GM18867 (cell line): Measurements from ENCODE around the gene TWSG1.
"Not testable (repeated sequence)": the region's sequence is repeated elsewhere in the genome, so short reads cannot be mapped to it uniquely, and the experiment has no call there.

ENCODE experiments used
- ATAC-seq: cut with Tn5 transposase; IDR thresholded peaks from one replicate; pipeline ENCODE4 v1.9.1; 2021; ENCODE audit warnings: mild to moderate bottlenecking, moderate library complexity; ENCODE audit not compliant: unreplicated experiment

Gene TWSG1

DNA sequence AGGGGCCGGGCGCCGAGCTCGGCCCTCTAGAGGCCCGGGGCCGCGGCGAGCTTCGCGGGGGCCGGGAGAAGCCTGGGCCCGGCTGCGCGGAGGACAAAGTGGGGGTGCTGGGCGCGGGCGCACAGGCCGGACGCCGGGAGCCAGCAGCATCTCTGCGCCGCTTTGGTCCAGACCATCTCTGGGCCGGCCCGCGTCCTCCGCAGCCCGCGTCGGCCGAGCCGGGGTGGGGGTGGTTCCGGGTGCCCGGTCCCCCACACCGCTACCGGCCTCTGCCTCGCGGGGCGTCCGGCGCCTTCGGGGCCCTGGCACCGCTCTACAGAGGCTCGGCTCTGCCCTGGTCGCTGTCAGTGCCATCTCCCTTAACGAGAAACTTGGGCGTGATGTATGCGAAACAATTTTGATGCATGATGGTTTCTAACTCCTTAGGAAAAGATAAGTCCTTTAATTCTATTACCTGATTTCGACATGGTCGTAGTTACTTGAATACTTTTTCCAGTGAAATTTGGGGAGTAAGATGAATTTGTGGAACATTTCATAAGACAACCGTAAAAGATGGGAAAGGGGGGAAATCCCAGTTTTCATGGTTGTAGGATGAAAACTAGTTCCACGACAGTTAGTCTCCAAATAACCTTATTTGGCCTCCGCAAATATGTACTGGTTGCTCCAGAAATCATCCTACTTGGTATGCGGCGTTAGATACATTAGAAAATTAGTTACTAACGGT, 562 bp downstream of the TWSG1 start:
- peak; percentile 52 for ATAC-seq

DNA sequence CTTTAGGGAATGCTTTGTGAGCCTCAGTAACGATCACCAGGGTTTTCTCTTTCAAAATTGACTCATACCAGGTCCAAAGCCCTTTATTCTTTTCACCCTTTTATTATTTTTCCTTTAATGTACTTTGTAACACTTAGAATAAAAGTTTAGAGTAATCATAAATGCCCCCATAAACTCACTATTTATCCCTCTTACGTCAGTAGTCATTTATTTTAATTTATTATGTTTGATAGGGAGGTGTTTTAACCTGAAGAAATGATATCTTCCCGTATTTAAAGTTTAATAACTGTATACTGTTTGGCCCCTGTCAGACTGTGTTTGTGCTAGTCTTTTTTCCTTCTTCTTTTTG, 1.1 kb downstream of the TWSG1 start:
- no peak for ATAC-seq

DNA sequence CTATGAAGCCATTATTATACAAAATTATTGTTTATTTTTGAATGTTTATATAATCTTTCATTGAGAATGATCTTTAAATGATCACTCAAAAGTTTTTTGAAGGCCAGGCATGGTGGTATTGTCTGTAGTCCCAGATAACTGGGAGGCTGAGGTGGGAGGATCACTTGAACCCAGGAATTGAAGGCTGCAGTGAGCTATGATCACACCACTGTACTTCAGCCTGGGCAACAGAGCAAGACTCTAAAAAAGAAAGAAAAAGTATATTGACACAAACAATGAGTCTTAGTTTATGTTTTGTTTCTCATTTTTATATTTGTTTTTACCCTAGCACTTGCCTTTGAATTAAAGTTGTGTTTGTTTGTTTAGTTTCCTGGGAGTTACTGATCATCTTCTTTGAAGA, 2.3 kb downstream of the TWSG1 start:
- no peak for ATAC-seq

DNA sequence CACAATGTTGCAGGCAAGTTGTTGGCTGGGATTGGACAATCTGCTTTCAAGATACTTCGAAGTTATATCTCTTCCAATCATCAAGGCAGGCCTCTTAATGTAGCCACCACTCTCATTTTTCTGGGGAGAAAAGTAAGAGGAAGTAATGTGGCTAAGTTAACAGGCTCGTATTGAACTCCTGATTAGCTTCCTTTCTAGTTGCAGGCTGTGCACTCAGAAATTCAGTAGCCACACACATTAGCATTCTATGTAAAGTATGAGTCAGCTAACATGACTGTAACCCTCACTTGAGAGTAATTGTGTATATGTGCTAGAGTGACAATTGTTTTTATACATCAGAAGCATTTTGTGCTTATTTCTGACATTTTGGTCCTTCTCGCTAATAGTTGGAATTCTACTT, 3.3 kb downstream of the TWSG1 start:
- ATAC-seq: no peak

DNA sequence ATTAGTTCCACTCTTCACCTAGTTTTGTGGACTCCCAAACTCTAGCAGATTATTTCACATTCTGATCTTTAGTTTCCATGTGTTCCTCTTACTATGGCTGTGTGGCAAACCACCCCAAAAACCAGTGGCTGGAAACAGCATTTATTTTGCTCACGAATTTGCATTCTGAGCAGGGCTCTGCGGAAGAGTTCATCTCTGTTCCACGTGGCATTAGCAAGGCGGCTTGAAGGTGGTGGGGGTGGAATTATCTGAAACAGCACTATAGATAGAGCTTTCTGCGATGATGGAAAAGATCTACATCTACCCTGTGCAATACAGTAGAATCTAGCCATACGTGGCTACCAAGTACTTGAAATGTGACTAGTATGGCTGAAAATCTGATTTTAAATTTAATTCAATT, 5.9 kb downstream of the TWSG1 start:
- no peak for ATAC-seq

DNA sequence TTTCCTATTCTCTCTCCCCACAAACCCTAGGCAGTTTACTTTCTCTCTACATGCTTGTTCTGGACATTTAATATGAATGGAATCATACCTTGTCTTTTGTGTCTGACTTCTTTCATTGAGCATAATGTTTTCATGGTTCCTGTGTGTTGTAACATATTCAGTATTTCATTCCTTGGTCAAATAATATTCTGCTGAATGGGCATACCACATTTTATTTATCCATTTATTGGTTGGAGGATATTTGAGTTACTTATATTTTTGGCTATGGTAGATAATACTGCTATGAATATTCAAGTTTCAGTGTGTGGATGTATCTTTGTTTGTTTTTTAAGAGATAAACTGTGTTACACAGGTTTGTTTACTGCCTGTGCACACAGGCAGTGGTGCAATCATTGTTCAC, 9.0 kb downstream of the TWSG1 start:
- ATAC-seq: no peak

DNA sequence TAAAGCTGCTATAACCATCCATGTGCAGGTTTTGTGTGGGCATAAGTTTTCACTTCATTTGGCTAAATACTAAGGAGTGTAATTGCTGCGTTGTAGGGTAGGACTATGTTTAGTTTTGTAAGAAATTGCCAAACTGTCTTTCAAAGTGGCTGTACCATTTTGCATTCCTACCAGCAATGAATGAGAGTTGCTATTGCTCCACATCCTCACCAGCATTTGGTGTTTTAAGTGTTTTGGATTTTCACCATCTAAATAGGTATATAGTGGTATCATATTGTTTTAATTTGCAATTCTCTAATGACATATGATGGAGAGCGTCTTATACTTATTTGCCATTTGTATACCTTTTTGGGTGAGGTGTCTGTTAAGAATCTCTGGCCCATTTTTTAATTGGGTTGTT, 12.2 kb downstream of the TWSG1 start:
- no peak for ATAC-seq

DNA sequence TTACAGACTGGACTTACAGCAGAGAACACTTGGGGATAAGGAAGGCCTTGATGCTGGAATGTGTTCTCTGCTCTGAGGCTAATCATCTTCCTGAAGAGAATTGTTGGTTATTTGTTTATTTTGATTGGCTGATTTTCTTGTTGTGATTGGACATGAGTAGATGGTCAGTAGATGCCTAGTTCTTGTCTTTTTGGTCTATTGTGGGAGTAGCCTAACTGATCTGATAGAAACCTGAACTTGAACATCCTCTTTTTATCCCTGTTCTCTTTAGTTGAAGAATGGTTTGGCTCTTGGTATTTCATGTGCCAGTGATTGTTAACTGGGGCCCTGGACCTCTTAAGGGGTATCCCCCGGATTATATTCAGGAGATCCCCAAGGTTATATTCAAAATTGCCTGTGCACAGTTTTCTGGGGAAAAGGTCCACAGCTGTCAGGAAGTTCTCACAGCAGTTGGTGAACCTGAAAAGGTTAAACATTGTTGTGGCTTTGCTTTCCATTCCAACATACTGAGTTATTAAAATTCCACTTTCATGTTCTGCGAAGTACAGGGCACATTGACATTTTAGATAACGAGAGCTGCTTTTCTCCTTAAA, 13.6 kb downstream of the TWSG1 start:
- no peak for ATAC-seq

DNA sequence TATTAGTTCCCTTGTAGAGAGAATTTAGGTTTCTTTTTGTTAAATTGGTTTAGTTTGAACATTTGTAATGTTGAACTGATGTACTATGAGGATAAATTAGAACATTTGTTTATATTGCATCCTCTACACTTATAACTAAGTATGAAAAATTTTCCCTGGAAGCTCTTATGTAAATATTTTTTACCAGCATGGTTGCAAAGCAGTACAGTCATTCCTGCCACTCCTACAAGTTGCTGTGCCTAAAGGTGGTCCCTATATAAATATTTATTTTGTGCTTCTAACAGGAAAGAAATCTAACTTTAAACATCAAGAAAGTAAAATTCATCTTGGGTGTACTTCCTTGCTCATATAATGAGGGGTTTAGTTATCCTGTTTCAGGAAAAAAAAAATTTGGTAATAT, 14.2 kb downstream of the TWSG1 start:
- no peak for ATAC-seq

DNA sequence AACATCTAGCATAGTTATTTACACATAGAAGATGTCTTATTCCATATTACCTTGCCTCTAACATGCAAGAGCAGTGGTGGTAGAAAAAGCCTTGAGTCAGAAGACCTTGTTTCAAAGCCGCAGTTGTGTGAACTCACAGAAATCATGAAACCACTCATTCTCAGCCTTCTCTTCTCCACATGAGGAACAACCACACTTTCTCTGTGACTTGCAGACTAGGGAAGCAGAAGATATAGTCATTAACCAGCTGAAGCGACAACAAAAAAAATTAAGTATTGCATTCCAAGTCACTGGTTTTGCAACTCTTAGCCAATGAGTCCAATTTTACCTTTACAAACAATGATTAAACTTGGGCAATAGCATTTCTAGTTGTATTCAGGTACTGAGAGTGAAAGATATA, 19.0 kb downstream of the TWSG1 start:
- ATAC-seq: peak; percentile 91

DNA sequence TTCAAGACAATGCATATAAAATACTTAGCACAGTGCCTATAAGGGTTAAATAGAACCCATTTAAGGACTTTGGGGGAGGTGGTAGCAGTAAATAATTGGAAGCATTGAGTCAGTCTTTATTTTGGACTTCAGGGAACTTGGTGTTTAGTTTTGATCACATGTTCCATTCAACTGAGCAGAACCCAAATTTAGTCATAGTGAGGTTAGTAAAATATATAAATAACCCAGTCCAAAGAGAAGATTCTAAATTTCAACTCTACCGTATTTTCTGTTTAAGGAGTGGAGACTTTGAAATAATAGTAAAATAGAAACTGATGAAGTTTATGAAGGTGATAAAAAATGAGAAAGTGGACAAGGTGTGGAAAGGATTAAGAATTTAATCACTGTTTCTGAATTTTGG, 19.7 kb downstream of the TWSG1 start:
- no peak for ATAC-seq

DNA sequence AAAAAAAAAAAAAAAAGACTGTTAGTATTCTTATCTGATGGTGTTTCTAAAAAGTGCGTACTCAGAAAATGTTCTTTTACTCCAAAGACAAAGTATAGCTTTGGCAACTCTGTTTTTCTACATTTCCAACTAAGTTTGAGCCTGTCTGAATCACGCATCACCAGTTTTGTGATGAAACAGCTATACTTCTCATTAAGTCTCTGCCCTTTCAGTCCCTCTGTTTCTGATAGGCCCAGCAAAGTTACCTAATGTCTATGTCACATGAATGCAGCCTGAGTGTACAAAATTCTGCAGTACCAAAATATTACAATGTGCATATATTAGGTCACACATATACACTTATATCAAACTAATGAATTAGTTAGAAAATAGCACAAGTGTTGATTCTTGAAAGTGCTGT, 22.4 kb downstream of the TWSG1 start:
- ATAC-seq: no peak

DNA sequence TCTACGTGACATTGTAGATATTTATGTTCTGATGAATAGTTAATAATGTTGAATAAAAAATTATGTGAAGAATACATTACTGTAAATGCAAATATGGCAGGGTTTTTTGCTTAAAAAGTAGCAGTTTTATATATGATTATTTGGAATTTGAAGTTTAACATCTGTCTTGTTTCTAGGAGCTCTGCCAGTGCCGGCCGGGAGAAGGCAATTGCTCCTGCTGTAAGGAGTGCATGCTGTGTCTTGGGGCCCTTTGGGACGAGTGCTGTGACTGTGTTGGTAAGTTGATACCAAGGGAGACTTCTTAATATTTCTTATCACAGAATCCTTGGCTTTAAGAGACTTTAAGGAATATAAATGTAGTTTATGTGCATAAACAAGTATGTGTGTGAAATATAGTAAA, 25.2 kb downstream of the TWSG1 start:
- no peak for ATAC-seq

DNA sequence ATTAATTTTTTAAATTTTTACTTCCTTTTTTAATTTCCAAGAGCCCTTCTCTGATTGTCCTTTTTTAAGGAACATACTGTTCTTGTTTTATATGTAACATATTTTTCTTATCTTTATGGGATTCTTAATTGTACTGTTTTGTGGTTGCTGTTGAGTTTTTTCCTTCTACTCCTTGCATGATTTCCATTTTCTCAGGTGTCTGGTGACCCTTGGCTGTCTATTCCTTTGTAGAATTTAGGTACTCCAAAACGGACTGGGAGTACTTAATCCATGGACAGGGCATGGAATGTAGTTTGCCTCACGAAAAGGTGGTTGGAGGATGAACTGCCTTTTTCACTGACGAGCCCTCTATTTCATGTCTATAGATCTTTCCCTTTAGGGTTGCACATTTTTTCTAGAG, 26.6 kb downstream of the TWSG1 start:
- no peak for ATAC-seq

DNA sequence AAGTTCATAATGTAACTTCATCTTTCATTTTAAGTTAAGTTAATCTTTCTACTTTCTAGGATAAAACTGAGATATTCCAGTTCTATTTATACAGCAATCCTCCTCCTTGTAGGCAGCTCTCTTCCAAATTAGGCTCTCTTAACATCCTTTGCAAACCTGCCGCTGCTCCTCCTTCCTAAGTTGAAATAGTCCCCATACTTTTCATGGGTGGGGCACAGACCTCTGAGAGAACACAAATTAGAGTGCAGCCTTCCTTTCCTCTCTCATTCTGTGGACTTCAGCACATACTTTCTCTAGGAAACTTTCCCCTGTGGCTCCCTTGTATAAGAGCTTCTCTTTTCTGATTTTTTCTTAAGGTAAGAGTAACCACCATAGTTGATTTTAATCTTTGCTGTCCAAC, 28.3 kb downstream of the TWSG1 start:
- ATAC-seq: no peak

DNA sequence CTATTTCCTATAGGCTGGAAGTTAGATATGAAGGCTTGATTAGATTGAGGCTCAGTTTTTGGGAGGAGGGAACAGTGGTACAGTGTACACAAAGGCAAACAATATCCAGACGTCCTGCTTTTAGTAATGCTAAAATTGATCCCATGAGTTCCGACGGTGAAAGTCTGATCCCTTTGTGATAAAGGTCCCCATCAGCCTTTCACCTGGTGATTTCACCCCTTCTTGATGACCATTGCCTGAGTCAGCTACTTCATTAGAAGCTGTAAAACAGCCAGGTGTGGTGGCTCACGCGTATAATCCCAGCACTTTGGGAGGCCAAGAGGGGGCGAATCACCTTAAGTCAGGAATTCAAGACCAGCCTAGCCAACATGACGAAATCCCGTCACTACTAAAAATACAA, 29.7 kb downstream of the TWSG1 start:
- ATAC-seq: no peak

DNA sequence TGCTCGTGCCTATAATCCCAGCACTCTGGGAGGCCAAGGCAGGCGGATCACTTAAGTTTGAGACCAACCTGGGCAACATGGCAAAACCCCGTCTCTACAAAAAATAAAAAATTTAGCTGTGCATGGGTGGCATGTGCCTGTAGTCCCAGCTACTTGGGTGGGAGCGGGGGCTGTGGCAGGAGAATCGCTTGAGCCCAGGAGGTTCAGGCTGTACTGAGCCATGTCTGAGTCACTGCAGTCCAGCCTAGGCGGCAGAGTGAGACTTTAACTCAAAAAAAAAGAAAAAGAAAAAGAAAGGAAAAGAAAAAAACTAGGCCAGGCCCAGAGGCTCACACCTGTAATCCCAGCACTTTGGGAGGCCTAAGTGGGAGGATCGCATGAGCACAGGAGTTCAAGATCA, 30.8 kb downstream of the TWSG1 start:
- no peak for ATAC-seq

DNA sequence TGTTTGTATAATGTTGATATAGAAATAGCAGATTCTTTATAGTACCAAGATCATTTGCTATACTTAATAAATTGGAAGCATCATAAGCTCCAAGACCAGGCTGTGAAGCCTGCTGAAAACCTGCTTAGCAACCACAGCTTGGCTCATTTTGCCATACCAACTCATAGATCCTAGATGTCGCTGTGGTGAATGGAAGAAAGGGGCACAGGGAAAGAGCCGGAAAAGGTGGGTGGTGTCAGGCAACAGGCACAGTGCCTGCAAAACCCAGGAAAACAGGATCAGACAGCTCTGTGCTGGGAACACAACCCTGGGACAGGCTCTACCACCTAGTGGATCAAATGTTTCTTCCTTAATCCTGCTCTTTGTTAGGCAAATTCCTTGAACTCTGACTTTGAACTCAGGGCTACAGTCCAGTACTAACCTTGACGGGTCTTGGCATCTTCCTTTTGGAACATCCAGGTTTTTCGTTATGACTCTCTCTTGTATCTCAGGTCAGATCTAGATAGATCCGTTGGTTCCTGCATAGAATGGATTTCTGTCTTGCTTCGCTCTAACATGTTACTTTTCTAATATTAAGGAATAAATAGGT, 31.6 kb downstream of the TWSG1 start:
- ATAC-seq: no peak

DNA sequence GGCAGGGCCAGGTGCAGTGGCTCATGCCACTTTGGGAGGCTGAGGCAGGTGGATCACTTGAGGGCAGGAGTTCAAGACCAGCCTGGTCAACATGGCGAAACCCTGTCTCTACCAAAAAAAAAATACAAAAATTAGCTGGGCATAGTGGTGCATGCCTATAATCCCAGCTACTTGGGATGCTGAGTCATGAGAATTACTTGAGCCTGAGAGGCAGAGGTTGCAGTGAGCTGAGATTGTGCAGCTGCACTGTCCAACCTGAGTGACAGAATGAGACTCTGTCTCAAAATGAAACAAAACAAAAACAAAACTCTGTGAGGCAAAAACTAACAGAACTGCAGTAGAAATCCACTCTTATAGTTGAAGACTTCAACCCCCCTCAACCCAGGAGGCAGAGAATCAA, 38.7 kb downstream of the TWSG1 start:
- not testable (repeated sequence) for ATAC-seq

DNA sequence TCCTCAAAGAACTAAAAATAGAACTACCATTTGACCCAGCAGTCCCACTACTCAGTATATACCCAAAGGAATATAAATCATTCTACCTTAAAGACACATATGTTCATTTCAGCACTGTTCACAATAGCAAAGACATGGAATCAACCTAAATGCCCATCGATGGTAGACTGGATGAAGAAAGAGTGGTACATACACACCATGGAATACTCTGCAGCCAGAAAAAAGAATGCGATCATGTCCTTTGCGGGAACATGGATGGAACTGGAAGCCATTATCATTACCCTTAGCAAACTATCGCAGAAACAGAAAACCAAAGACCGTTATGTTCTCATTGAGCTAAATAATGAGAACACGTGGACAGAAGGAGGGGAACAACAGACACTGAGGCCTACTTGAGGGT, 44.5 kb downstream of the TWSG1 start:
- ATAC-seq: no peak

DNA sequence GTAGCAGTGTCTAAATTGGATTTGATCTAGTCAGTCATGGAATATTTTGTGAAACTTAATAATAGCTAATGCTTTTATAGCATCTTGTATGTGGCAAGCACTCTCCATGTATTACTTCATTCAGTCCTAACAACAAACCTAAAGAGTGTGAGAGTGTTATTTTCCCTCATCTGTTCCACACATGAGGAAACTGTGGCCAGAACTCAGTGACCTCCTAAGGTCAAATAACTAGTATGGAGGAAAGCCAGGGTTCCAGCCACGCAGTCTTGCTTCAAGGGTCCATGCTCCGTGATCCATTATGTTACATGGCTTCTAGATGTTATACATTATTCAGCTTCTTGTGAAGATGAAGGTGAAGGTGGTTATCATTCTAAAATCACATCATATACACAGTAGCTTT, 45.5 kb downstream of the TWSG1 start:
- ATAC-seq: no peak

DNA sequence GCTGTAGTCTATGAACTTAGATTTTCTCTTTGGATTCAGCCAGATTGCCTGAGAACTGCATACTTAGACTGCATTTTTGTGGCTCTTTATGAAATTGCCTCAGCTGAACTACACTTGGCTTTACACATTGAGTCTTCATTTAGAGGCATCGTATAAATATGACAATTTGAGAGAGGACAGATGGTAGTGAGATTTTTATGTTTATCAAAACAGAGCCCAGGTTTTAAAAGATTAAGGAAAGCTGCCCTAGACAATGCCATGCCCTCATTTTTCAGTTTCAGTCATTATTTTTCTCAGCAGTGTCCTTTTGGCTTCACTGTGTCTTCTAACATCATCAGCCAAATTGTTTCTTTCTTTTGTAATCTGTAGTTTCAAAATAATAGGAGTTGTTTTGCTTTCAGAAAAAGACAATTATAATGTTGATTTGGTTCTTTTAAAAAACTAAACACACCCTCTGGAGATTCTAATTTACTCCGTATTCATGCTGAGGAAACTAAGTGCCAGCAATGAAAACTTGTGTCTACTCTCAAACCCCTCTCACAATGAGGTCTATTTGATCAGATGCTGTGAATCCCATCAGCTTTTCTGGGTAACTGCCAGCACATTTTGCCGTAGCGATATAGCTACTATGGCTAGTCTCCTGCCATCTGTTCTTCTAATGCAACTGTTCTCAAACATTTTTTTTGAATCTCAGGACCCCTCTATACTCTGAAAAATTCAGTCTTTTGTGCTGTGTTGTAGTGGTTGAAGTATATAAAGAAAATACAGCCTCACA, 46.2 kb downstream of the TWSG1 start:
- no peak for ATAC-seq
